GM19023 (cell line): ENCODE data around the gene TUT4.
"Not testable (repeated sequence)": the region's sequence is repeated elsewhere in the genome, so short reads cannot be mapped to it uniquely, and the experiment has no call there.

Experiments used
- ATAC-seq: cut with Tn5 transposase; IDR thresholded peaks from one replicate; pipeline ENCODE4 v1.9.1; 2021; ENCODE audit warnings: mild to moderate bottlenecking, moderate library complexity; ENCODE audit not compliant: unreplicated experiment

The TUT4 gene, protein sequence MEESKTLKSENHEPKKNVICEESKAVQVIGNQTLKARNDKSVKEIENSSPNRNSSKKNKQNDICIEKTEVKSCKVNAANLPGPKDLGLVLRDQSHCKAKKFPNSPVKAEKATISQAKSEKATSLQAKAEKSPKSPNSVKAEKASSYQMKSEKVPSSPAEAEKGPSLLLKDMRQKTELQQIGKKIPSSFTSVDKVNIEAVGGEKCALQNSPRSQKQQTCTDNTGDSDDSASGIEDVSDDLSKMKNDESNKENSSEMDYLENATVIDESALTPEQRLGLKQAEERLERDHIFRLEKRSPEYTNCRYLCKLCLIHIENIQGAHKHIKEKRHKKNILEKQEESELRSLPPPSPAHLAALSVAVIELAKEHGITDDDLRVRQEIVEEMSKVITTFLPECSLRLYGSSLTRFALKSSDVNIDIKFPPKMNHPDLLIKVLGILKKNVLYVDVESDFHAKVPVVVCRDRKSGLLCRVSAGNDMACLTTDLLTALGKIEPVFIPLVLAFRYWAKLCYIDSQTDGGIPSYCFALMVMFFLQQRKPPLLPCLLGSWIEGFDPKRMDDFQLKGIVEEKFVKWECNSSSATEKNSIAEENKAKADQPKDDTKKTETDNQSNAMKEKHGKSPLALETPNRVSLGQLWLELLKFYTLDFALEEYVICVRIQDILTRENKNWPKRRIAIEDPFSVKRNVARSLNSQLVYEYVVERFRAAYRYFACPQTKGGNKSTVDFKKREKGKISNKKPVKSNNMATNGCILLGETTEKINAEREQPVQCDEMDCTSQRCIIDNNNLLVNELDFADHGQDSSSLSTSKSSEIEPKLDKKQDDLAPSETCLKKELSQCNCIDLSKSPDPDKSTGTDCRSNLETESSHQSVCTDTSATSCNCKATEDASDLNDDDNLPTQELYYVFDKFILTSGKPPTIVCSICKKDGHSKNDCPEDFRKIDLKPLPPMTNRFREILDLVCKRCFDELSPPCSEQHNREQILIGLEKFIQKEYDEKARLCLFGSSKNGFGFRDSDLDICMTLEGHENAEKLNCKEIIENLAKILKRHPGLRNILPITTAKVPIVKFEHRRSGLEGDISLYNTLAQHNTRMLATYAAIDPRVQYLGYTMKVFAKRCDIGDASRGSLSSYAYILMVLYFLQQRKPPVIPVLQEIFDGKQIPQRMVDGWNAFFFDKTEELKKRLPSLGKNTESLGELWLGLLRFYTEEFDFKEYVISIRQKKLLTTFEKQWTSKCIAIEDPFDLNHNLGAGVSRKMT (N-terminal part only)

DNA sequence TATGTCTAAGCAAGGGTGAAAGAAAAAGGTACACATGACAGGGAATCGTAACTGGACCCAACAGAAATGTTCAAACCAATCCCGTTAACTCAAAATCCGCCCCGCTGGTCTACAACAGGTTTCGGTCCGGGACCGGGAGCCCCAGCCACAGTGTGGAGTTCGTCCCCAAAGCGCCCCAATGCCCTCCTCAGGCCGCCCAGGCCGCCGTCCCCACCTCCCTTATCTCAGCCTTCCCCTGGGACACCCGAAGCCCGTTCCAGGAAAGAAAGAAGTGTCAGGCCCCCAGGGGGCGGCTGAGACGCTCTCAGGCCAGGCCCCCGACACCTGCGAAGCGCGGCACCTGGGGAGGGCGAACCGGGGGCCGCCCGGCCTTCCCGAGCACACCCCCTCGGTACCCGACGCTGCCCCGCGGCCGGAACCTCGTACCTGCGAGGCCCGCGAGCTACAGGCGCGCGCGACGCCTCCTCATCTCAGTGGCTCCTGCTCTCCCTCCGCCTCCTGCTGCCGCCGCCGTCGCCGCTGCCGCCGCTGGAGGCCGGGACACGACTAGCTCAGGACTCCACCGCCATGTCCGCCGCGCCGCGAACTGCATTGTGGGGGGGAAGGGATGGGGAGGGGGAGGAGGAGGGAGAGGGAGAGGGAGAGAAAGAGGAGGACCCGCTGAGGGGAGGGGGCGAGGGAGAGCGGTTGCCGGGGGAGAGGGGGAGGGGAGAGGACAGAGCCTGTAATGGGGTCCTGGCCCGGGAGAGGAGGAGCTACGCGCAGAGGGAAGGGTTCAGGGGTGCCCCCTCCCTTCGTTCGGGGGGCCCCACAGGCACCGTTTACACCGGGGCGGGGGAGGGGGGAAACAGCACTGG lies at the start of gene TUT4:
TSS of gene TUT4 (minus strand) at position 588 of the 857 bp plus-strand sequence. CDS start 26,812 bp downstream, outside the sequence.
- peak; percentile 41 for ATAC-seq

DNA sequence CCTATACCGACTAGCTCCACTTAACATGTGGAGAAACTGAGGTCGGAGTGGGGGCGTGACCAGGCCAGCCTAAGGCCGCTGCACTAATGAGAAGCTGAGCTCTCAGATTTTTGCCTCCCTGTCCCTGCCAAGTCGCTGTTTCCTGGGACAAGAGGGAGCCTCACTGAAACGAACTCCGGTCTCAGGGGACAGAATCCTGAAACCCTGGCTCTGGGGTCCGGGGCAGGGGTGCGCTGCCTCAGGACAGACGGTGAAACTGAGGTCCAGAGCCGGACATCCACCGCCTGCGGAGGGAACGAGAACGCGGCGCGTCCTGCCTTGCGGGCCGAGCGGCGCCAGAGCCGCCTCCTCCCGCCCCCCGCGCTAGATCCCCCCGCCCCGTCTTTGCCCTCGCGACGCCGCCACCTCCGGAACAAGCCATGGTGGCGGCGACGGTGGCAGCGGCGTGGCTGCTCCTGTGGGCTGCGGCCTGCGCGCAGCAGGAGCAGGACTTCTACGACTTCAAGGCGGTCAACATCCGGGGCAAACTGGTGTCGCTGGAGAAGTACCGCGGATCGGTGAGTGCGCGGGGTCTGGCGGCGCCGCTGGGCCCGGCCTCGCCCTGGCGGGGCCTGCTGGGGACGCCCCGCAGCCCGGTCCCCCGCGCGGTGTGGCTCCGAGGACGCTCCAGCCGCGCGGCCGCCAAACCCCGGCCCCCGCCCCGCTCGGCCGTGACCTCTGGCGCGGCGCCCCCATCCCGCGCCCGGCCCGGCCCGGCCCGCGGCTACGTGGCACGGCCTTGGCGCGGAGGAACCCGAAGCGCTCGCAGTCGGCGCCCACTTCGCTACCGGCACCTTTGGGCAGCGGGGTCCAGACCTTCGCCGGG lies 49.3 kb upstream of the TUT4 start, which contains the start of gene GPX7:
TSS of gene GPX7 (plus strand) at position 381 of the 865 bp plus-strand sequence. CDS start at position 420, 39 bp downstream.
- ATAC-seq: peak; percentile 46

DNA sequence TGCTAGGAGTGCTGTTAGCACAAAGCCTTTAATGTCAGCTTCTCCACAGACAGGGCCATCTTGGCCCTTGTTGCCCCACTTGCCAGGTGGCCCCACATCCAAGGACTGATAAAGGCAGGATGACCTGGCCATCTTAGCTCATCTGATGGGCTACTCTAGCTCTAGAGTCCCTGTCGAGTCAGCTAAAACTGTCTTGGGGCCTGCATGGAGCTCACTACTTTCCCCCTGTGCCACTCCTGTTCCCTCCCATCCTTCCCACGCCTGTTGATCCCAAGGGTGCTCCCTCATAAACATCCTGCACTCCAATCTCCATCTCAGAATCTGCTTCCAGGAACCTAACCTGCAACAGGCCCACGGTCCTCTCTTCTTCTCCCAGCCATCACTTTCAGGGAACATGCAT lies 48.6 kb upstream of the TUT4 start:
- ATAC-seq: no peak

DNA sequence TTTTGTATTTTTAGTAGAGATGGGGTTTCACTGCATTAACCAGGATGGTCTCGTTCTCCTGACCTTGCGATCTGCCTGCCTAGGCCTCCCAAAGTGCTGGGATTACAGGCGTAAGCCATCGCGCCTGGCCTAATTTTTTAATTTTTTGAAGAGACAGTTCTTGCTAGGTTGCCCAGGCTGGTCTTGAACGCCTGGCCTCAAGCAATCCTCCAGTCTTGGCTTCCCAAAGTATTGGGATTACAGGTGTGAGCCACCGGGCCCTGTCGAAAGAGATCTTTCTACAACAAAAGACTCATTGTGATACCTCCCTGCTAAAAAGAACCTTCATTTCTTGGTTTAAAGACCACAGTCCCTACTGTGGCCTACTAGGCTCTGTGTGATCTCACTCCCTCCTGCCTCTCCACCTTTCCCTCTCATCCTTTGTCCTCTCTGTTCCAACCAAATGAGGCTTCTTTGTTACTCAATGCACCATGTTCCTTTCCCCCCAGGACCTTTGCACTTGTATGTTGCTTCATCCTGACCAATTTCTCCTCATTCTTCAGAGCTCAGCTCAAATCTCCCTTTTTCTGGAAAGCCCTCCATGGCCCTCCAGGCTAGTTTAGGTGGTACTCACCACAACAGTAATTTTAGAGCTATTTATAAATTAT lies 47.8 kb upstream of the TUT4 start:
- no peak for ATAC-seq

DNA sequence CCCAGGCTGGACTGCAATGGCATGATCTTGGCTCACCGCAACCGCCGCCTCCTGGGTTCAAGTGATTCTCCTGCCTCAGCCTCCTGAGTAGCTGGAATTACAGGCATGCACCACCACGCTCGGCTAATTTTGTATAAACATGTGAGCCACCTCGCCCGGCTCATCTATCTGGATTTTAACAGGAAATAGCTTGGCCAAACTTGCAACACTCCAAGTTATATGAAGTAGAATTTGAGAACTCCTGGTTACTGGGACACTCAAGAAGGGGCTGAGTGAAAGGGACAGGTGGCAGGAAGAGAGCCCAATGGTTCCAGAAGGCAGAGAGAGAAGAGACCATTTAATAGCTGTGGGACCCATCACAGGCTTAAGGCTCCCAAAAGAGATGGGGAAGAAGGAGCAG lies 46.3 kb upstream of the TUT4 start:
- ATAC-seq: no peak

DNA sequence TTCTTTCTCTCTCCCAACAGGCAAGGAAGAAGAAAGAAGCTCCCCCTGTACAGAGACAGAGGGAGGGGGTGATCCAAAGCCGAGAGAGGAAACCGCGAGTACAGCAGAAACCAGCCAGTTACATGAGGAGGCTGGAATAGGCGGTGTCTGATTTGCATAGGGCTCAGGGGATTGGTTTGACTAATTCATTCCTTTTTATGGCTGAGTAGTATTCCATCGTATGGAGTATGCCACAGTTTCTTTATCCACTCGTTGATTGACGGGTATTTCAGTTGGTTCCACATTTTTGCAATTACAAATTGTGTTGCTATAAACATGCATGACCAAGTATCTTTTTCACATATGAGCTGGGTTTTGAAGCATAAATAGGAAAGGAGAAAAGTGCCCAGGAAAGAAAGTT lies 45.8 kb upstream of the TUT4 start:
- ATAC-seq: no peak

DNA sequence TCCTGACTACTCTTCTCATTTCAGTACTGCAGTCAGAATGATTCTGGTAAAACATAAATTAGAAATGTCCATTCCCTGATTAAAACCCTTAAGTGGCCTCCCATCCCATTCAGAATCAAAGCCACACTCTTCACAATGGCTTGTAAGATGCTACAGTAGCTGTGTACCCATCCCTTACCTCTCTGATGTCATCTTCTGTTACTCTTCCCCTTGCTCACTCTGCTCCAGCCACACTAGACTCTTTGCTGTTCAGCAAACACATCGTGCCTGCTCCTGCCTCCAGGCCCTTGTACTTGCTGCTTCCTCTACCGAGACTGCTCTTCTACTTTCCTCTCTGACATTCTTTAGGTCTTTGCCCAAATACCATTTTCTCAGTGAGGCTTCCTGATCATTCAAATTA lies 45.0 kb upstream of the TUT4 start:
- ATAC-seq: no peak

DNA sequence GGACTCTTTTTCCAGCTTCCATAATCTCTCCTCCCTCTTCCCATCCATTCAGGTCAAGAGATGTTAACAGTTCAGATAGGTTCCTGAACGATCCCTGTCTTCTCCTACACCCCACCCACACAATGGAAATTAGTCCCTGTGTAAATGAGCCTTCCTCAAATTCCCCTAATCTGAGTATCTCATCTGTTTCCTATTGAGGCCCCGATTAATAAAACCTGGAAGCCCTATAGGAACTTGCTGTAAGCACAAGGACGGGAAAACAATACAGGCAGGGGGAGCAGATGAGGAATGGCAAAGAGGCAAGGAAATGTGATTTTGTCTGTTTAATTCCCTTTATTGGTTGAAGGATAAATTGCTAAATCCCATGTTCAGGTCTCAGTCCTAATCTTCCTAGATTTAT lies 42.2 kb upstream of the TUT4 start:
- ATAC-seq: no peak

DNA sequence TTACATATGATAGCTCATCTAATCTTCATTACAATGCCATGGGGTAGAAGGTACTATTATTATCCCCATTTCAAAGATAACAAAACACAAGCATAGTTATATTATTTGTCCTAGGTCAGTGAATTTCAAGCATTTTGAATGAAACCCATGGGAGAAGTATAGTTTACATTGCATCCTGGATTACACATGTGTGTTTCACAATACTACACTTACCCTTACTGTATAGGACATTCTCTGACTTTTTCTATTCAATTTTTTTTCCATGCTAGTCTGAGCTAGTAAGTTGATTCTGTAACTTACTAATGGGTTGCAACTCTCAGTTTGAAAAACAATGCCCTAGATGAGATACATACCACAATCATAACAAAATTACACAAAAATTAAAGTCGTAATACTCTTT lies 40.6 kb upstream of the TUT4 start:
- no peak for ATAC-seq

DNA sequence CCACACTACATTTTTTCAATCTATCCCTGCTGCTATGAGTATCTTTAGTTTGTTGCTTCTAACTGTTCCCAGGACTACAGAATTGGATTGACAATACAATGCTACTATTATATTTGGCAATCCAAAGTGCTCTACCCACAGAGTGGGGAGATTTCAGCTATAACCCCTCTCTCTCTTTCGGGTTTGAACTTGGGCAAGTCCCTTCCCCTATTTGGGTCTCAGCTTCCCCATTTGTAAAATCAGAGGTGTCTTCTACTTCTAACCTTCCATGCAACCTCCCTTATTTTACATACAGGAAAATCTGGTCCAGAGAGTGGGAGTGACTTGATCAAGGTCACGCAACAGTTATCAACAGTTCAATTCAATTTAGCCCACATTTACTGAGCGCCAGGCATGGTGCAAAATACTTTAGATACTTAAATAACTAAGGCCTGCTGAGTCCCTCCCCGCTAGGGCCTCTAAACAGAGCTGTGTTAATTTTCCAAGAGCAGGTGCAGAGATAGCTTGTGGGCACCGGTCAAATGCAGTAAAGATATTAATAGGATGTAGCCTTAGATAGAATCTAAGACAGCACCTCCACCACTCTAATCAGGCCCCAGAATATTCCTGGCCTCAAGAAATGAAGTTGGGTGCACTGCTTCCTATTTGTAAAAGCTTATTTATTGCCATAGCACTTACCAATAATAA lies 39.9 kb upstream of the TUT4 start:
- no peak for ATAC-seq

DNA sequence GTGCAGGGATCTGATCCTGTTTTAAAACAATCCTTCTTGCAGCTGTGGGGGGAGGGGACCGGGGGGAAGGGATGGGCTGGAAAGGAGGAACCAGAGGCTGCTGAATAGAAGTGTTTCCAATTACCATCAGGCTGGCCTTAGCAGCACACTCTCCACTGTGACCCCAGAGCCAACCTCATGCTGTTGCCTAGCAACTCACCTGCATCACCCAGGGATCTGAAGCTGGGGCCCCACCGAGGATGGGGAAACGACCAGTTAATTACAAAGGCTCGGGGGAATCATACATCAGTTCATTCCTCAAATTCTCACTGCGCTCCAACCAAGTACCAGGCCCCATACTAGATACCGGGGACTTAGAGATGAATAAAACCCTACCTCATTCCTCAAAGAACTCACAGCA lies 37.4 kb upstream of the TUT4 start:
- no peak for ATAC-seq

DNA sequence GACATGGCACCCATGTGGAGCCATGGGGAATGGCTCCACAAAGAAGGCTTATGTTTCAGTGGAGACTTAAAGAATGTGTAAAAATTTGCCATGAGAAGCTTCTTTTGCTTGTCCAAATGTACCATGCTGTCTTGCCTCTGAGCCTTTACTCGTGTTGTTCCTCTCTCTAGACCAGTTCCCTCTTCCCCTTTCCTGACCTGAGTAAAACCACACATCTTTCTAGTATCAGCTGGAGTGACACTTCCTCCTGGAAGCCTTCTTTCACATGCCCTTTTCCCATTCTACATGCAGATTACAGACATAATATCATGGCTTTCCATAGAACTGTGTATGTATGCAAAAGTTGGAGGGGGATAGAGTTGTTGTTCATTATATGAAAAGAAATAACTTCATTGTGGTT lies 35.6 kb upstream of the TUT4 start:
- no peak for ATAC-seq

DNA sequence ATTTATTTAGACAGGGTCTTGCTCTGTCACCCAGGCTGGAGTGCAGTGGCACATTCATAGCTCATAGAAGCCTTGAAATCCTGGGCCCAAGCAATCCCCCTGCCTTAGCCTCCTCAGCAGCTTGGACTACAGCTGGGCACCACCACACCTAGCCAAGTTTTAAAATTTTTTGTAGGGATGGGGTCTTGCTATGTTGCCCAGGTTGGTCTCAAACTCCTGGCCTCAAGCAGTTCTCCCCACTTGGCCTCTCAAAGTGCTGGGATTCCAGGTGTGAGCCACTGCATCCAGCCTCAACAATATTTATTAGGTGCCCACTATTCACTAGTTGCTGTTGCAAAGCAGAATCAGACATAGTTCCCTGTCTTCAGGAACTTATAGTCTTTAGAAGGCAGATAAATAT lies 35.1 kb upstream of the TUT4 start:
- no peak for ATAC-seq

DNA sequence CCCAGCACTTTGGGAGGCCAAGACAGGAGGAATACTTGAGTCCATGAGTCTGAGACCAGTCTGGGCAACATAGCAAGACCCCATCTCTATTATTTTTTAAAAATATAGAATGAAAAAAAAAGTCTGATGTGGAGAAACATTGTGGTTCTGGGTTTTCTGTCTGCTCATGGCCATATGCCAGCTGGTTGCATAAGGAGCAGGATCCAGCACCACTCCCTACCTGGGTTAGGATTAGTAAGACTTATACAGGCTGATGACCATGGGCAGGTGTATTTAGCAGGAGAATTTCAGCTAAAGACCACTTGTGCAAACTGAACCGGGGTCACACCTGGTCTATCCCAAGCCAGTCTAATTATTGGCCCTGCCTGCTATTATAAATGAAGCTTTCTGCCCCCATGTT lies 32.6 kb upstream of the TUT4 start:
- no peak for ATAC-seq

DNA sequence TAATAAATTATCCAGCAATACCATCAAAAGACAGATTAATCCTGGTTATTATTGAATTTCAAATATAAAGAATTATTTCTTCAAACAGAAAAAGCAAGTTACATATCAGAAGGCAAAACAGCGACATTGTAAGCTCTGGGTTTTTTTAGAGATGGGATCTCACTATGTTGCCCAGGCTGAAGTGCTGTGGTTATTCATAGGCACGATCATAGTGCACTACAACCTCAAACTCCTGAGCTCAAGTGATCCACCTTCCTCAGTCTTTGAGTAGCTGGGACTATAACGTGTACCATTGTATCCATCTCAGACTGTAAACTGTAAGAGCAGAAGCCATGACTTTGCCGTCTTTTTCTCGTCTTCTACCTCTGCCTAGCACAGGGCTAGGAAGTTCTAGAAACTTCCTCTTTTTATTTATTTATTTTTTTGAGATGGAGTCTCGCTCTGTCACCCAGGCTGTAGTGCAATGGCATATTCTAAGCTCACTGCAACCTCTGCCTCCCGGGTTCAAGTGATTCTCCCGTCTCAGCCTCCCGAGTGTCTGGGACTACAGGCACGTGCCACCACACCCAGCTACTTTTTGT lies 29.3 kb upstream of the TUT4 start:
- no peak for ATAC-seq

DNA sequence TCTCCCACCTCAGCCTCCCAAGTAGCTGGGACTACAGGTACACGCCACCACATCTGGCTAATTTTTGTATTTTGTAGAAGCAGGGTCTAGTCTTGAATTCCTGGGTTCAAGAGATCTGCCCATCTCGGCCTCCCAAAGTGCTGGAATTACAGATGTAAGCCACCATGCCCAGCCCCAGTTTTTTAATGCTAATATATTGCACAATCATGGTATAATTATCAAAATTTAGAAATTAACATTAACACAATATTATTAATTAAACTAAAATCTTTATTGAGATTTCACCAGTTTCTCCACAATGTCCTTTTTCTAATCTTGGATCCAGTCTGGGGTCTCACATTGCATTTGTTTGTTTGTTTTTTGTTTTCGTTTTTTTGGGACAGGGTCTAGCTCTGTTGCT lies 27.4 kb upstream of the TUT4 start:
- no peak for ATAC-seq

DNA sequence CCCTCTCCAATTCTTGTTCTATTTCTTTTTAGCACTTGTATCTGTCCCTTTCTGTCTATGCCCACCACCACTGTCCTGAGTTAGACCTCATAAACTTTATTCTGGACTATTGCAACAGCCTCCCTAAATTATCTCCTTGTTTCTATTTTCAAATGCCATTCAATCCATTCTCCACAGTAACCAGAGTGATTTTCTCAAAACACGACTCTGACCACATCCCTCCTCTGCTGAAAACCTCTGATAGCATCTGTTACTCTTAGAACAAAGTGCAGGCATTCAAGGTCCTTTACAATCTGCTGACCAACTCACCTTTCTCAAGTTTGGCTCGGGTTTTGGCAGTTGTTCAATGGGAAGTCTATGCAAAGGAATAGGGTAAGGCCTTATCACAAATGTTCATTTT lies 26.5 kb upstream of the TUT4 start:
- ATAC-seq: no peak

DNA sequence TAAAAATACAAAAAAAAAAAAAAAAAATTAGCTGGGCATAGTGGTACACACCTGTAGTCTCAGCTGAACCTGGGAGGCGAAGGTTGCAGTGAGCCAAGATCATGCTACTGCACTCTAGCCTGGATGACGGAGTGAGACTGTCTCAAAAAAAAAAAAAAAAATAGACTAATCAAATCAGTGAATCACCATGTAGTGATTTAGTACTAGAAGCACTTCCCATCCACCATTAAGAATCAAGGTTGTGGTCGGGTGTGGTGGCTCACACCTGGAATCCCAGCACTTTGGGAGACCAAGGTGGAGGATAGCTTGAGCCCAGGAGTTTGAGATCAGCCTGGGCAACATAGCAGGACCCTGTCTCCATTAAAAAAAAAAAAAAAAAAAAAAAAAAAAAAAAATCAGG lies 25.2 kb upstream of the TUT4 start:
- ATAC-seq: not testable (repeated sequence)
